Measurements from ENCODE around the gene PHF24. TPM values are rescaled to one million over a fixed set of nuclear protein-coding genes. Genes with fewer than 3 reads are reported as not detected.

PHF24 gene
- total and polyA plus RNA-seq, 2 of the 4 experiments (the other 2 are of a cell fraction), result 0.02 TPM; not detected in 1

DNA sequence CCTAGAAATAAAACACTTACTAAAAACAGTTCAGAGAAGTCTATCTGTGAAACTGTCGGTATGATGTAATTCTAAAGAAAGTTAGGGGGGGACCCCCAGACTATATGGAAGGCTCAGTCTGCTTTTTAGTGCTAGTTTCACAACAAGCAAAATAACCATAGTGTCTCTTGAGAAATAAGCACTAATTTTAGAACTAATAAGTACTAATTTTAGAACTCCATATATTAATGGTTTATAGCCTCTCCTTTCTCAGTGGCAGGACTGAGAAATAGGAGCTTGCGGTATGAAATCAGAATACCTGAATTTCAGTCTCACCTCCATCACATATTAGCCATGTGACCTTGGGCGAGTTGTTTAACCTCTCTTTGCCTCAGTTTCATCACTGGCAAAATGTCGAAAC lies 1.4 kb upstream of the PHF24 start:
- DNase-seq (no peak), ATAC-seq (ENCODE audit: low read depth) (no peak)
- Histone ChIP-seq H3K14ac (replicated peaks; ENCODE audit: low read depth, low read length) (no peak overlapping the region), H3K18ac (ENCODE audit: low read depth, low read length) (no peak overlapping the region), H3K4me3 (ENCODE audit: insufficient read depth, low read depth, low read length) (no peak overlapping the region), H2BK120ac (ENCODE audit: low read depth, low read length) (no peak overlapping the region), H2BK15ac (ENCODE audit: low read depth, low read length) (no peak overlapping the region), H3K36me3 (ENCODE audit: control insufficient read depth, insufficient read depth, low read length) (no peaks in the 10 kb centered on the region), H3K27me3 (ENCODE audit: control insufficient read depth, insufficient read depth, low read length) (peaks cover 52% of the 10 kb centered on the region), H3K9me3 (ENCODE audit: control insufficient read depth, insufficient read depth, low read length) (no peaks in the 10 kb centered on the region), H4K91ac (ENCODE audit: insufficient read depth, low read depth, low read length) (no peak overlapping the region), H3K4ac (ENCODE audit: low read depth, low read length) (no peak overlapping the region), H3K9ac (ENCODE audit: low read depth, low read length) (no peak overlapping the region), H2AK5ac (ENCODE audit: low read depth, low read length) (no peak overlapping the region), H4K20me1 (ENCODE audit: insufficient read depth, low read length) (no peaks in the 10 kb centered on the region), H3K4me2 (ENCODE audit: low read depth, low read length) (no peak overlapping the region), H3K23ac (ENCODE audit: low read depth, low read length) (no peak overlapping the region), H2AK9ac (replicated peaks; ENCODE audit: low read depth, low read length, poor library complexity) (no peak overlapping the region), H3K4me1 (ENCODE audit: control insufficient read depth, insufficient read depth, low read length) (no peaks in the 10 kb centered on the region), H3K9me1 (ENCODE audit: insufficient read depth, low read length) (no peaks in the 10 kb centered on the region), H3K79me1 (ENCODE audit: low read depth in 1 of 2, low read length in 2 of 2) (no peaks in the 10 kb centered on the region), H2BK5ac (ENCODE audit: low read depth, low read length, poor library complexity, severe bottlenecking) (no peak overlapping the region), H2AFZ (replicated peaks; ENCODE audit: low read length, poor library complexity) (no peak overlapping the region), H2BK20ac (ENCODE audit: low read depth, low read length) (no peak overlapping the region), H3K56ac (ENCODE audit: extremely low read depth, insufficient read depth, low read length) (no peak overlapping the region), H3K27ac (ENCODE audit: insufficient read depth, low read length) (no peak overlapping the region), H4K5ac (ENCODE audit: low read depth, low read length) (no peak overlapping the region), H4K8ac (ENCODE audit: low read depth in 2 of 2, low read length in 2 of 2) (no peak overlapping the region)
- POLR2A ChIA-PET (ENCODE audit: unreplicated experiment), result no interaction called here
- in situ Hi-C loops (cut with MboI; ENCODE audit: low sequenced_read_pairs) (no loop called here), dilution Hi-C loops (cut with HindIII; ENCODE audit: low sequenced_read_pairs, unreplicated experiment) (no loop called here), intact Hi-C loops (cut with micrococcal nuclease) (no loop called here)
- CTCF ChIA-PET, result no interaction called here
- TF ChIP-seq BHLHE40 (IDR thresholded peaks at IDR 0.05; ENCODE audit: low read depth, low read length) (no peak), FOS (IDR thresholded peaks at IDR 0.05; ENCODE audit: low read depth, low read length) (no peak), NFE2L2 (IDR thresholded peaks at IDR 0.05; ENCODE audit: low read depth, low read length) (no peak), RCOR1 (IDR thresholded peaks at IDR 0.05; ENCODE audit: insufficient replicate concordance, low read length) (no peak), RFX5 (IDR thresholded peaks at IDR 0.05; ENCODE audit: low read depth, low read length) (no peak), MAFK (IDR thresholded peaks at IDR 0.05; ENCODE audit: low read depth, low read length) (no peak), RAD21 (IDR thresholded peaks at IDR 0.05; ENCODE audit: low read length) (no peak), POLR2A (IDR thresholded peaks at IDR 0.05; ENCODE audit: low read depth, low read length) (no peak), CEBPB (IDR thresholded peaks at IDR 0.05; ENCODE audit: low read depth, low read length) (no peak), MAZ (IDR thresholded peaks at IDR 0.05; ENCODE audit: borderline replicate concordance, low read depth, low read length) (no peak), CHD1 (IDR thresholded peaks at IDR 0.05; ENCODE audit: low read depth, low read length) (no peak), MXI1 (IDR thresholded peaks at IDR 0.05; ENCODE audit: borderline replicate concordance, low read depth, low read length) (no peak), SMC3 (IDR thresholded peaks at IDR 0.05; ENCODE audit: low read depth, low read length) (no peak)
- TF ChIP-seq, protein P1, sequence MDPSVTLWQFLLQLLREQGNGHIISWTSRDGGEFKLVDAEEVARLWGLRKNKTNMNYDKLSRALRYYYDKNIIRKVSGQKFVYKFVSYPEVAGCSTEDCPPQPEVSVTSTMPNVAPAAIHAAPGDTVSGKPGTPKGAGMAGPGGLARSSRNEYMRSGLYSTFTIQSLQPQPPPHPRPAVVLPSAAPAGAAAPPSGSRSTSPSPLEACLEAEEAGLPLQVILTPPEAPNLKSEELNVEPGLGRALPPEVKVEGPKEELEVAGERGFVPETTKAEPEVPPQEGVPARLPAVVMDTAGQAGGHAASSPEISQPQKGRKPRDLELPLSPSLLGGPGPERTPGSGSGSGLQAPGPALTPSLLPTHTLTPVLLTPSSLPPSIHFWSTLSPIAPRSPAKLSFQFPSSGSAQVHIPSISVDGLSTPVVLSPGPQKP (IDR thresholded peaks at IDR 0.05; ENCODE audit: borderline replicate concordance, low read depth, low read length), result no peak
- TF ChIP-seq, protein P2, sequence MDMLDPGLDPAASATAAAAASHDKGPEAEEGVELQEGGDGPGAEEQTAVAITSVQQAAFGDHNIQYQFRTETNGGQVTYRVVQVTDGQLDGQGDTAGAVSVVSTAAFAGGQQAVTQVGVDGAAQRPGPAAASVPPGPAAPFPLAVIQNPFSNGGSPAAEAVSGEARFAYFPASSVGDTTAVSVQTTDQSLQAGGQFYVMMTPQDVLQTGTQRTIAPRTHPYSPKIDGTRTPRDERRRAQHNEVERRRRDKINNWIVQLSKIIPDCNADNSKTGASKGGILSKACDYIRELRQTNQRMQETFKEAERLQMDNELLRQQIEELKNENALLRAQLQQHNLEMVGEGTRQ (IDR thresholded peaks at IDR 0.05; ENCODE audit: low read depth, low read length), result no peak
- TF ChIP-seq, protein P3, sequence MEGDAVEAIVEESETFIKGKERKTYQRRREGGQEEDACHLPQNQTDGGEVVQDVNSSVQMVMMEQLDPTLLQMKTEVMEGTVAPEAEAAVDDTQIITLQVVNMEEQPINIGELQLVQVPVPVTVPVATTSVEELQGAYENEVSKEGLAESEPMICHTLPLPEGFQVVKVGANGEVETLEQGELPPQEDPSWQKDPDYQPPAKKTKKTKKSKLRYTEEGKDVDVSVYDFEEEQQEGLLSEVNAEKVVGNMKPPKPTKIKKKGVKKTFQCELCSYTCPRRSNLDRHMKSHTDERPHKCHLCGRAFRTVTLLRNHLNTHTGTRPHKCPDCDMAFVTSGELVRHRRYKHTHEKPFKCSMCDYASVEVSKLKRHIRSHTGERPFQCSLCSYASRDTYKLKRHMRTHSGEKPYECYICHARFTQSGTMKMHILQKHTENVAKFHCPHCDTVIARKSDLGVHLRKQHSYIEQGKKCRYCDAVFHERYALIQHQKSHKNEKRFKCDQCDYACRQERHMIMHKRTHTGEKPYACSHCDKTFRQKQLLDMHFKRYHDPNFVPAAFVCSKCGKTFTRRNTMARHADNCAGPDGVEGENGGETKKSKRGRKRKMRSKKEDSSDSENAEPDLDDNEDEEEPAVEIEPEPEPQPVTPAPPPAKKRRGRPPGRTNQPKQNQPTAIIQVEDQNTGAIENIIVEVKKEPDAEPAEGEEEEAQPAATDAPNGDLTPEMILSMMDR (conservative IDR thresholded peaks at IDR 0.05; ENCODE audit: low read depth, low read length), result no peak
- no TSS peak for BruUV-seq (replicated peaks)
- WGBS, 2 experiments (ENCODE audit: extremely low coverage in 2 of 2, insufficient read length in 1 of 2), result no CpG with 5 or more reads among the region's 4 CpGs
